Stimulated activated memory B cell treated with anti-CD40 and anti-IgM and Interleukin-4, amounts not matched to agents 10 μg/mL and 1 μg/mL and 100 μg/mL, for 72 hours (primary cell): Measurements from ENCODE around the gene SH3TC2.

ENCODE experiments used
- ATAC-seq: fragments of 150-1000 bp; cut with Tn5 transposase; 2 replicates; pipeline ENCODE4 v1.10.0; 2021
- H3K27ac Mint-ChIP-seq: one replicate; pipeline ENCODE4 v1.8.0; 2022; ENCODE audit warnings: mild to moderate bottlenecking, mixed read lengths
- H3K27me3 Mint-ChIP-seq: one replicate; pipeline ENCODE4 v1.8.0; 2022; ENCODE audit warnings: mixed read lengths
- H3K36me3 Mint-ChIP-seq: one replicate; pipeline ENCODE4 v1.8.0; 2022; ENCODE audit warnings: mixed read lengths
- H3K4me1 Mint-ChIP-seq: one replicate; pipeline ENCODE4 v1.8.0; 2022; ENCODE audit warnings: mixed read lengths
- H3K4me3 Mint-ChIP-seq: one replicate; pipeline ENCODE4 v1.8.0; 2022; ENCODE audit warnings: mild to moderate bottlenecking, moderate library complexity, mixed read lengths
- H3K9me3 Mint-ChIP-seq: one replicate; pipeline ENCODE4 v1.8.0; 2022; ENCODE audit warnings: mixed read lengths

SH3TC2 gene

GRCh38 chr5:149024943-149025342 is 37.9 kb downstream of the SH3TC2 start:
- ATAC-seq, result no peak
- Mint-ChIP-seq H3K36me3 (no peaks in the 10 kb centered on the region), H3K4me3 (no peak overlapping the region), H3K9me3 (peaks cover 4% of the 10 kb centered on the region), H3K4me1 (no peaks in the 10 kb centered on the region), H3K27ac (no peak overlapping the region), H3K27me3 (peaks cover 16% of the 10 kb centered on the region)

- Mint-ChIP-seq H3K9me3 (peaks cover 4% of the 10 kb centered on the region), H3K27me3 (peaks cover 21% of the 10 kb centered on the region), H3K4me3 (no peak overlapping the region), H3K4me1 (no peaks in the 10 kb centered on the region), H3K27ac (no peak overlapping the region), H3K36me3 (no peaks in the 10 kb centered on the region)
- ATAC-seq, result no peak
These were observed 38.4 kb downstream of the SH3TC2 start for GRCh38 chr5:149024477-149024876.

- H3K4me1 Mint-ChIP-seq, result no peaks in the 10 kb centered on the region
- peaks cover 34% of the 10 kb centered on the region for H3K27me3 Mint-ChIP-seq
- H3K9me3 Mint-ChIP-seq, result peaks cover 4% of the 10 kb centered on the region
- no peak overlapping the region for H3K4me3 Mint-ChIP-seq
- no peak for ATAC-seq
- no peaks in the 10 kb centered on the region for H3K36me3 Mint-ChIP-seq
- no peak overlapping the region for H3K27ac Mint-ChIP-seq
These were observed 40.7 kb downstream of the SH3TC2 start for GRCh38 chr5:149022200-149022599.

GRCh38 chr5:149019679-149020078 is 43.2 kb downstream of the SH3TC2 start:
- Mint-ChIP-seq H3K36me3 (no peaks in the 10 kb centered on the region), H3K4me1 (no peaks in the 10 kb centered on the region)

GRCh38 chr5:149018909-149019443 is 43.9 kb downstream of the SH3TC2 start:
- H3K27ac Mint-ChIP-seq, result no peak overlapping the region
- H3K36me3 Mint-ChIP-seq, result no peaks in the 10 kb centered on the region
- H3K4me1 Mint-ChIP-seq, result no peaks in the 10 kb centered on the region
- peaks cover 34% of the 10 kb centered on the region for H3K27me3 Mint-ChIP-seq
- H3K4me3 Mint-ChIP-seq, result no peak overlapping the region
- peaks cover 4% of the 10 kb centered on the region for H3K9me3 Mint-ChIP-seq
- no peak for ATAC-seq

More at GRCh38 chr5:149019679-149020078, 43.2 kb downstream of the SH3TC2 start:
- H3K27ac Mint-ChIP-seq, result no peak overlapping the region
- H3K27me3 Mint-ChIP-seq, result peaks cover 34% of the 10 kb centered on the region
- H3K9me3 Mint-ChIP-seq, result peaks cover 4% of the 10 kb centered on the region
- H3K4me3 Mint-ChIP-seq, result no peak overlapping the region
- ATAC-seq, result no peak

- Mint-ChIP-seq H3K9me3 (peaks cover 3% of the 10 kb centered on the region), H3K4me1 (no peaks in the 10 kb centered on the region), H3K36me3 (no peaks in the 10 kb centered on the region), H3K27ac (no peak overlapping the region), H3K27me3 (peaks cover 34% of the 10 kb centered on the region), H3K4me3 (no peak overlapping the region)
- no peak for ATAC-seq
These were observed 45.2 kb downstream of the SH3TC2 start for GRCh38 chr5:149017636-149018035.

GRCh38 chr5:149015561-149015960 is 47.3 kb downstream of the SH3TC2 start:
- Mint-ChIP-seq H3K27me3 (peaks cover 24% of the 10 kb centered on the region), H3K27ac (no peak overlapping the region), H3K4me3 (no peak overlapping the region), H3K36me3 (no peaks in the 10 kb centered on the region), H3K4me1 (no peaks in the 10 kb centered on the region), H3K9me3 (no peaks in the 10 kb centered on the region)
- ATAC-seq, result no peak

GRCh38 chr5:149015126-149015525 is 47.7 kb downstream of the SH3TC2 start:
- no peak for ATAC-seq
- H3K4me3 Mint-ChIP-seq, result no peak overlapping the region
- H3K27me3 Mint-ChIP-seq, result peaks cover 20% of the 10 kb centered on the region
- no peaks in the 10 kb centered on the region for H3K36me3 Mint-ChIP-seq
- H3K9me3 Mint-ChIP-seq, result no peaks in the 10 kb centered on the region
- H3K27ac Mint-ChIP-seq, result no peak overlapping the region
- no peaks in the 10 kb centered on the region for H3K4me1 Mint-ChIP-seq

GRCh38 chr5:149014571-149015031 is 48.3 kb downstream of the SH3TC2 start:
- no peaks in the 10 kb centered on the region for H3K9me3 Mint-ChIP-seq
- no peaks in the 10 kb centered on the region for H3K36me3 Mint-ChIP-seq
- H3K4me1 Mint-ChIP-seq, result no peaks in the 10 kb centered on the region
- H3K27ac Mint-ChIP-seq, result no peak overlapping the region
- ATAC-seq, result no peak
- no peak overlapping the region for H3K4me3 Mint-ChIP-seq
- H3K27me3 Mint-ChIP-seq, result peaks cover 14% of the 10 kb centered on the region

- Mint-ChIP-seq H3K27ac (no peak overlapping the region), H3K4me3 (no peak overlapping the region), H3K4me1 (no peaks in the 10 kb centered on the region), H3K36me3 (no peaks in the 10 kb centered on the region), H3K27me3 (peaks cover 6% of the 10 kb centered on the region), H3K9me3 (no peaks in the 10 kb centered on the region)
- no peak for ATAC-seq
These were observed 49.1 kb downstream of the SH3TC2 start for GRCh38 chr5:149013796-149014195.

GRCh38 chr5:149012350-149012749 is 50.5 kb downstream of the SH3TC2 start:
- Mint-ChIP-seq H3K27me3 (no peaks in the 10 kb centered on the region), H3K27ac (no peak overlapping the region), H3K4me1 (no peaks in the 10 kb centered on the region), H3K4me3 (no peak overlapping the region), H3K9me3 (no peaks in the 10 kb centered on the region), H3K36me3 (no peaks in the 10 kb centered on the region)
- ATAC-seq, result no peak

- H3K4me1 Mint-ChIP-seq, result no peaks in the 10 kb centered on the region
These were observed 51.1 kb downstream of the SH3TC2 start for GRCh38 chr5:149011728-149012127.

GRCh38 chr5:149011084-149011483 is 51.8 kb downstream of the SH3TC2 start:
- H3K4me3 Mint-ChIP-seq, result no peak overlapping the region
- no peak overlapping the region for H3K27ac Mint-ChIP-seq
- no peaks in the 10 kb centered on the region for H3K27me3 Mint-ChIP-seq
- no peaks in the 10 kb centered on the region for H3K4me1 Mint-ChIP-seq
- no peak for ATAC-seq
- H3K36me3 Mint-ChIP-seq, result no peaks in the 10 kb centered on the region
- no peaks in the 10 kb centered on the region for H3K9me3 Mint-ChIP-seq

More at GRCh38 chr5:149011728-149012127, 51.1 kb downstream of the SH3TC2 start:
- H3K27me3 Mint-ChIP-seq, result no peaks in the 10 kb centered on the region
- no peak overlapping the region for H3K27ac Mint-ChIP-seq
- no peak overlapping the region for H3K4me3 Mint-ChIP-seq
- H3K9me3 Mint-ChIP-seq, result no peaks in the 10 kb centered on the region
- no peaks in the 10 kb centered on the region for H3K36me3 Mint-ChIP-seq
- no peak for ATAC-seq

GRCh38 chr5:149007174-149007573 is 55.7 kb downstream of the SH3TC2 start:
- ATAC-seq, result no peak
- no peak overlapping the region for H3K4me3 Mint-ChIP-seq
- H3K36me3 Mint-ChIP-seq, result no peaks in the 10 kb centered on the region
- no peak overlapping the region for H3K27ac Mint-ChIP-seq
- H3K9me3 Mint-ChIP-seq, result no peaks in the 10 kb centered on the region
- H3K4me1 Mint-ChIP-seq, result no peaks in the 10 kb centered on the region
- no peaks in the 10 kb centered on the region for H3K27me3 Mint-ChIP-seq

- no peak overlapping the region for H3K27ac Mint-ChIP-seq
- no peak for ATAC-seq
- H3K4me1 Mint-ChIP-seq, result no peaks in the 10 kb centered on the region
- H3K36me3 Mint-ChIP-seq, result no peaks in the 10 kb centered on the region
- no peak overlapping the region for H3K4me3 Mint-ChIP-seq
- H3K9me3 Mint-ChIP-seq, result no peaks in the 10 kb centered on the region
- no peaks in the 10 kb centered on the region for H3K27me3 Mint-ChIP-seq
These were observed 56.4 kb downstream of the SH3TC2 start for GRCh38 chr5:149006426-149006825.

GRCh38 chr5:149005077-149005892 is 57.6 kb downstream of the SH3TC2 start:
- ATAC-seq, result no peak
- H3K9me3 Mint-ChIP-seq, result no peaks in the 10 kb centered on the region
- H3K4me1 Mint-ChIP-seq, result no peaks in the 10 kb centered on the region
- H3K4me3 Mint-ChIP-seq, result no peak overlapping the region
- H3K27ac Mint-ChIP-seq, result no peak overlapping the region
- H3K27me3 Mint-ChIP-seq, result no peaks in the 10 kb centered on the region
- H3K36me3 Mint-ChIP-seq, result no peaks in the 10 kb centered on the region
